COLO668 (cell line): Measurements from ENCODE around the gene GTPBP1.

Experiments
- DNase-seq: peaks from one replicate; lab custom pipeline; 2025; ENCODE audit not compliant: unreplicated experiment; lab: John Stamatoyannopoulos, UW

Gene GTPBP1

GRCh38 chr22:38756711-38757463 lies 51.1 kb downstream of the GTPBP1 start:
- peak; percentile 23 for DNase-seq

- DNase-seq: no peak
Observed at GRCh38 chr22:38757464-38757757, 51.7 kb downstream of the GTPBP1 start.

- DNase-seq: peak; percentile 9
Observed at GRCh38 chr22:38758276-38758945, 52.7 kb downstream of the GTPBP1 start.

GRCh38 chr22:38759005-38759404 lies 53.3 kb downstream of the GTPBP1 start:
- DNase-seq: no peak

- peak; percentile 56 for DNase-seq
Observed at GRCh38 chr22:38760477-38761201, 54.9 kb downstream of the GTPBP1 start.

- peak; percentile 38 for DNase-seq
Observed at GRCh38 chr22:38761202-38762162, 55.7 kb downstream of the GTPBP1 start.

- DNase-seq: no peak
Observed at GRCh38 chr22:38762551-38762983, 56.8 kb downstream of the GTPBP1 start.

GRCh38 chr22:38766076-38766777 lies 60.5 kb downstream of the GTPBP1 start:
- DNase-seq: peak; percentile 84

GRCh38 chr22:38767313-38767712 lies 61.6 kb downstream of the GTPBP1 start:
- DNase-seq: no peak

GRCh38 chr22:38768036-38768435 lies 62.3 kb downstream of the GTPBP1 start:
- no peak for DNase-seq

GRCh38 chr22:38770257-38770949 lies 64.7 kb downstream of the GTPBP1 start:
- no peak for DNase-seq

GRCh38 chr22:38772623-38772873 lies 66.8 kb downstream of the GTPBP1 start:
- no peak for DNase-seq

- DNase-seq: no peak
Observed at GRCh38 chr22:38773363-38773946, 67.7 kb downstream of the GTPBP1 start.

GRCh38 chr22:38774496-38775166 lies 68.9 kb downstream of the GTPBP1 start:
- no peak for DNase-seq

GRCh38 chr22:38775656-38776055 lies 69.9 kb downstream of the GTPBP1 start:
- no peak for DNase-seq

GRCh38 chr22:38776086-38776485 lies 70.3 kb downstream of the GTPBP1 start:
- no peak for DNase-seq

GRCh38 chr22:38777087-38777671 lies 71.4 kb downstream of the GTPBP1 start:
- no peak for DNase-seq

GRCh38 chr22:38781033-38781432 lies 75.3 kb downstream of the GTPBP1 start:
- DNase-seq: no peak
